HEK293 (cell line): ENCODE data around the gene RBM18.

Experiments used
- MYNN ChIP-seq: fragments of 450-650 bp; formaldehyde crosslinking; IDR thresholded peaks from 2 replicates; pipeline ENCODE4 v1.5.1; 2016; ENCODE audit warnings: missing biosample characterization, missing genetic modification characterization, borderline replicate concordance
- REST ChIP-seq: fragments of 450-650 bp; formaldehyde crosslinking; IDR thresholded peaks from 2 replicates; pipeline ENCODE4 v1.5.1; 2016; ENCODE audit warnings: missing biosample characterization, missing genetic modification characterization
- ZNF10 ChIP-seq: fragments of 450-650 bp; formaldehyde crosslinking; IDR thresholded peaks from 2 replicates; pipeline ENCODE4 v1.5.1; 2017; ENCODE audit warnings: missing biosample characterization, missing genetic modification characterization
- ZNF660 ChIP-seq: fragments of 450-650 bp; IDR thresholded peaks from 2 replicates; pipeline ENCODE4 v1.5.1; 2018; ENCODE audit warnings: missing biosample characterization, mild to moderate bottlenecking, missing genetic modification characterization
- ZSCAN16 ChIP-seq: fragments of 450-650 bp; formaldehyde crosslinking; IDR thresholded peaks from 2 replicates; pipeline ENCODE4 v1.5.1; 2016; ENCODE audit warnings: missing biosample characterization, missing genetic modification characterization
- TF ChIP-seq, protein P1 (sequence below): fragments of 450-650 bp; formaldehyde crosslinking; IDR thresholded peaks from 2 replicates; pipeline ENCODE4 v1.5.1; 2016; ENCODE audit warnings: missing biosample characterization, missing genetic modification characterization

GRCh38 chr9:122226758-122227574 is 37.7 kb downstream of the RBM18 start:
- TF ChIP-seq, protein P1, sequence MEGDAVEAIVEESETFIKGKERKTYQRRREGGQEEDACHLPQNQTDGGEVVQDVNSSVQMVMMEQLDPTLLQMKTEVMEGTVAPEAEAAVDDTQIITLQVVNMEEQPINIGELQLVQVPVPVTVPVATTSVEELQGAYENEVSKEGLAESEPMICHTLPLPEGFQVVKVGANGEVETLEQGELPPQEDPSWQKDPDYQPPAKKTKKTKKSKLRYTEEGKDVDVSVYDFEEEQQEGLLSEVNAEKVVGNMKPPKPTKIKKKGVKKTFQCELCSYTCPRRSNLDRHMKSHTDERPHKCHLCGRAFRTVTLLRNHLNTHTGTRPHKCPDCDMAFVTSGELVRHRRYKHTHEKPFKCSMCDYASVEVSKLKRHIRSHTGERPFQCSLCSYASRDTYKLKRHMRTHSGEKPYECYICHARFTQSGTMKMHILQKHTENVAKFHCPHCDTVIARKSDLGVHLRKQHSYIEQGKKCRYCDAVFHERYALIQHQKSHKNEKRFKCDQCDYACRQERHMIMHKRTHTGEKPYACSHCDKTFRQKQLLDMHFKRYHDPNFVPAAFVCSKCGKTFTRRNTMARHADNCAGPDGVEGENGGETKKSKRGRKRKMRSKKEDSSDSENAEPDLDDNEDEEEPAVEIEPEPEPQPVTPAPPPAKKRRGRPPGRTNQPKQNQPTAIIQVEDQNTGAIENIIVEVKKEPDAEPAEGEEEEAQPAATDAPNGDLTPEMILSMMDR (tag by site-specific recombination): no peak
- TF ChIP-seq ZNF660 (tag by site-specific recombination): no peak
- no peak for TF ChIP-seq ZSCAN16 (tag by site-specific recombination)
- TF ChIP-seq REST (tag by site-specific recombination): no peak
- no peak for TF ChIP-seq MYNN (tag by site-specific recombination)
- no peak for TF ChIP-seq ZNF10 (tag by site-specific recombination)
